COLO668 (cell line): Measurements from ENCODE around the gene DCTN1.
A peak's percentile ranks its signal among the peaks of the same experiment; 100 is the strongest.
"Not testable (repeated sequence)": the region's sequence is repeated elsewhere in the genome, so short reads cannot be mapped to it uniquely, and the experiment has no call there.

Experiments
- DNase-seq: peaks from one replicate; lab custom pipeline; 2025; ENCODE audit not compliant: unreplicated experiment; lab: John Stamatoyannopoulos, UW

Gene DCTN1

GRCh38 chr2:74372674-74373073, 7.4 kb downstream of the DCTN1 start:
- DNase-seq, result no peak

GRCh38 chr2:74371421-74371820, 8.7 kb downstream of the DCTN1 start:
- DNase-seq, result no peak

GRCh38 chr2:74369976-74370375, 10.1 kb downstream of the DCTN1 start:
- no peak for DNase-seq

- no peak for DNase-seq
These were observed 11.6 kb downstream of the DCTN1 start for GRCh38 chr2:74368499-74368898.

DNA sequence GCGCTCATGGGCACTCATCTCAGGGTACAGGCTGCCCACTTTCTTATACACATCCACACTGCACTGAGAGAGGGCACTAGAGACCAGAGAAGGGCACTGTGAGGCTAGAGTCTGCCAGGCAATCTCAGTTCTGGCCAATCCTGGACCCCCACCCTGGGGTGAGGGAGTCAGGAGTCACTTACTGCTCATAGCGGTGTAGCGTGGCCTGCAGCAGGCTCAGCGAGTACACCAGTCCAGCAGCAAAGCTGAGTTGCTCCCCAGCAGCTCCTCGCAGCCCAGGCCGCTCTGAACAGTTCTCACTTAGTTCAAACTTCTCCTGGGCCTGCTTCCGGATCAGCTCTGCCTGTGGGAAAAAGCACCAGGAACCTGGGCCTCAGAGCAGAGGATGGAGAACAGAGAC, 12.3 kb downstream of the DCTN1 start:
- no peak for DNase-seq

GRCh38 chr2:74366036-74366435, 14.1 kb downstream of the DCTN1 start:
- DNase-seq, result no peak

DNA sequence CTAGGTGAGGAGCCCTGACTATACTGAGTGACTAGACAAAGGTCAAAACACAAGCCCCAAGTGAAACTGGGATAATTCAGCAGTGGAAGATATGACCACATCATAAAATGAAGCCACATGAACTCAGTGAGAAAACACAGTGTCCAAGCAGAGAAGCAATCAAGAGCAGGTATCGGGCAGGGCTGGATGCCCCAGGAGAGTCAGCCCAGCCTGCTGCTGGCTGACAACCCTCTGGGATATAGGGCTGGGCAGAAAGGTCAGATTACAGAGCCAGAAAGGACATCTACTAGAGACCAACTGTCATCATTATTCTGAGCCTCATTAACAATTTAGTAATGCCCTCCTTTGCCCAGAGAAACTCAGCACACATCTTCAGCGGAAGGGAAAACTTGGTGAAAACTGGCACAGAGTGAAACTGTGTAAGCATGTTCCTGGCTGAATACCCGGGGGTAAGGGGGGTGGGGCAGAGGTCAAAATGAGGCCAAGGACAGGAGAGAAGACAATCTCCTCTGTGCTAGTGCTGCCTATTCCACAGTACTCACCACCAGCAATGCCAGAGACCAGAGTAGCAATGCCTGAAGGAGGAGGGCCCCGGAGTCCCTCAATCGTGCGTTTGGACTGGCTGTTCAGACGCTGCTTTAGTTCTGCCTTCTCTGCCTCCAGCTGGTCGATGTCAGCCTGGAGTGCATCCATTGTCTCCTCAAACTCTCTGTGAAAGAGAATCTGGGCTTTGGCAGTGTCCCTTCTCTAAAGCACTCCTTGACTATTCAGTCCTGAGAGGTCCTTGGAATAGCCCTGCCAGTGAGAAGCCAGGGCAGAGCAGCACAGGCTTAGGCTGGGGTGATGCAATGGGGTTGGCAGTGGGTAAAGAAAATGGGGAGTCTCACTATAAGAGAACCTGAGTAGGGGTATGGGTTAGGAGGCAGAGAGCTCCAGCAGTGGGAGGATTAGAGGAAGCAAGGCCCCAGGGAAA, 15.3 kb downstream of the DCTN1 start:
- DNase-seq, result no peak

DNA sequence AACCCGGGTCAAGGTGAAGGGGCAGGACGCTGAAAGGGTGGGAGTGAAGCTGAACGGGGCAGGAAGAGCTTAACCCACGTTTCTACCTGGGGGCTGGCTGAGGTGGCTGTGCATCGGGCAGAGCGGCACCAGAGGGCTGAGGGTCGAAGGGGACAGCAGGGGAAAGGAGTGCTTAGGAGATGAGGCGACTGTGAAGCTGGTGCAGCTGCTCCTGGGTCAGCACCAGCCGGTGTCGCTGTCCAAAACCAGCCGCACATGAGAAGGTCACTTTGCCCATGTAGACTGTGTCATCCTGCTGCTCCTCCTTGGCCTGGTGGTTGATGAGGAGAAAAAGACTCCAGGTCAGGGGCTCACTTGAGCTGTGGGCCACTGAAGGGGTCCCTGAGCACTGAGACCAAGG, 18.8 kb downstream of the DCTN1 start:
- no peak for DNase-seq

DNA sequence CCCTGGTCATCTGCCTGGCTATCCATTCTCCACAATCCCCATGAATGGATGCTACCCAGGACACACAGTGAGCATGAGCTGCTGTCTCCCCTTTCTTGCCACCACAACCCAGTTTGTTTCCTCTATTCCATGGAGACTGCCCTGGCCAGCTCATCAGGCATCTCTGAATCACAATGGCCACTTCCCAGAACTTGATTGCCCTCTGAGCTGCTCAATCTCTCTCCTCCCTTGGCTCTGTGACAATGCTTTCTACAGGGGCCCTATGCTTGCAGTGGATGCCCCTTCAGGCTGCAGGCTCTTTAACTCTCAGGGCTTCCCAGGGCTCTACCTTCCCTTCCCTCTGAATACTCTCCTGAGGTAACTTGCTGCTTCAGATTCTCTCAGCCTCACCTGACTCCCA, 22.5 kb downstream of the DCTN1 start:
- no peak for DNase-seq

DNA sequence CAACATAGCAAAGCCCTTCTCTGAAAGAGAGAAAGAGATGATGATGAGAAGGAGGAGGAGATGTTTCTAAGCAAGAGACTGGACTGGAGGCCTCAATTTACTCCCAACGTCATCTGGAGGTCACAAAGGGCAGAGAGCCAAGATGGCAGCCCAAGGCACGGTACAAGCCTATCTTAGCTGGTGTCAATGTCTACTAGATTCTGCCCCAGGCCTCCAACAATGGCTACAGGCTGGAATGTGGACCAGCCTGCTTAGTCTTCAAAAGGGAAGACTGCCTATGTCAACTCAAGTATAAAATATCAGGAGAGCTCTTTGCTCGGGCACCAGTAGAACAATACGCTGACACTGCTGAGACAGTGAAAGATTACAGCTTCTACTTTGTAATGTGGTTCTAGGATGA, 30.2 kb downstream of the DCTN1 start:
- DNase-seq, result no peak

- DNase-seq, result no peak
These were observed 32.4 kb downstream of the DCTN1 start for GRCh38 chr2:74347742-74348141.

DNA sequence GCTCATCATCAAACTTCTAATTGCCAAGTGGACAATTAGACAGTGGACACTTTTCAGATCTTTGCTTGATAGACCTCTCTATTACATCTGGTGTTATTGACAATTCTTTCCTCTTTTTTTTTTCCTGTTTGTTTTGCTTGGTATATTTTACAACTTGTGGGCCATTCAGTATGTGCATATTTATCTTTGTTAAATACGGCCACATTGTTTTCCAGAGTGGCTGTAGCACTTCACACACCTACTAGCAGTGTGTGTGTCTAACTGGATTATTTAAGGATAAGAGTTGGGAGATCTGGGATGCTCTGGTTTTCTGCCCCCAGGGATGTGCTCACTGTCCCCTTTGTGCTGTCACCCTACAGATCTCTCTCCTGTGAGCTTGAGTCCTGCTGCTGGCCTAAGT, 32.8 kb downstream of the DCTN1 start:
- no peak for DNase-seq

DNA sequence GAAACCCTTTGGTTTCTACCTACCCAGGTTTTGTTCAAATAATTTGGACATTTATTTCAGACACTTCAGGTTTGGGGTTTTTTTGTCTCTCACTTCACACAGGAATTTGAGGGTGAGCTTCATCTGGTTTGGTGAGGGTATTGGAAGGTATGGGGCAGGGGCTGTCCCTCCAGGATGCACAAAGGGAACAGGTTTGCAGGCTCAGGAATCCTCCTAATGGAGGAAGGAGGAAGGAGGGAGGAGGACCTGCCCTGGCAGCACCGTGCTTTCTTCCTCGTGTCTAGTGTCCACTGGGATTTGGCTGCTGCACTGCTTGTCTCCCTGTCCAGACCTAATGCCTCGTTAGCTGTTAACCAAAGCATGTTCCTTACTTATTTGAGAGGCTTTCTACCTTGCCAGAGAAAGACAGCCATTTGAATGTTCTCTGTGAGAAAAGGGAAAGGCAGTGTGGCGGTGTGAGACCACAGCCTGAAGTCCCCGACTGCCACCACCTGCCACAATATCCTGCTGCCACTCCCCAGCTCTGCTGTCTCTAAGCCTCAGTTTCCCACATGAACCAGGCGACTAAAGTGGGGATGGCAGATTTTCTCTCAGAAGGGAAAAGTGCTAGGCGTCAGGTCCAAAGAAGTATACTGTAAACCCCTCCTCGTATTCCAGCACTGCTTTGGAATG, 34.7 kb downstream of the DCTN1 start:
- no peak for DNase-seq

DNA sequence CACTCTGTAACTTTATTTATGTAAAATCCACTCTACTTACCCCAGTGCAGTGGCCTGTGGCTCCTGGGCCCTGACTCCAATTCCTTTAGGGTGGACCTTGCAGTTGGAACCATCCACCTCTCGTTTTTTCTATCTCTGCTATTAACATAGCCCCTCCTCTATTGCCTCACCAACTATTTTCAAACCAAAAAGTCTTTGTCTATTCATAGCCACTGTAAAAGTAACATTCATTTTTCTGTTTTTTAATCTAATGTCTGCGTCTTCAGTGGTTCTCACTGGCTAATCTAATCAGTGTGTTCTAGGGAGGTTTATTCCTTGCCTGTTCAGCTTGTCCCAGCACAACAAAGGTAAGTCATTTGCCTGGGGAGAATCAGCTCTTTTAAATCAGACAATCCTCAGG, 36.8 kb downstream of the DCTN1 start, which contains the start of gene SLC4A5:
Gene SLC4A5, minus strand, starts transcription at position 101 of the 400 bp plus-strand sequence. CDS start 28,393 bp downstream, outside the sequence.
- no peak for DNase-seq

GRCh38 chr2:74336227-74336626, 43.9 kb downstream of the DCTN1 start:
- DNase-seq, result not testable (repeated sequence)

GRCh38 chr2:74334931-74335333, 45.2 kb downstream of the DCTN1 start:
- peak; percentile 71 for DNase-seq

GRCh38 chr2:74333896-74334586, 46.1 kb downstream of the DCTN1 start:
- DNase-seq, result no peak

DNA sequence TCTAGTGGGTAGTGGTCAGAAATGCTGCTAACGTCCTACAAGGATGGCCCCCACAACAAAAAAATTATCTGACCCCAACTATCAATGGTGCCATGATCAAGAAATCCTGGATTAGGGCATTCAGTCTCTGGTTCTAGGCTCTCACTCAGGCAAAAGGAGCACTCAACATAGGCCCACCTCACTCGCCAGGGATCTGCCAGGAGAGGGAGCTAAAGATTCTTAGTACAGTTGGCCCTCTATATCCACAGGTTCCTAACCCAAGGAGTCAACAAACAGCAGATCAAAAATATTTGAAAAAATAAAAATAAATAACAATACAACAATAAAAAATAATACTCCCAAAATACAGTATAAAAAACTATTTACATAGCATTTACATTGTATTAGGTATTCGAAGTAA, 46.9 kb downstream of the DCTN1 start:
- peak; percentile 21 for DNase-seq

DNA sequence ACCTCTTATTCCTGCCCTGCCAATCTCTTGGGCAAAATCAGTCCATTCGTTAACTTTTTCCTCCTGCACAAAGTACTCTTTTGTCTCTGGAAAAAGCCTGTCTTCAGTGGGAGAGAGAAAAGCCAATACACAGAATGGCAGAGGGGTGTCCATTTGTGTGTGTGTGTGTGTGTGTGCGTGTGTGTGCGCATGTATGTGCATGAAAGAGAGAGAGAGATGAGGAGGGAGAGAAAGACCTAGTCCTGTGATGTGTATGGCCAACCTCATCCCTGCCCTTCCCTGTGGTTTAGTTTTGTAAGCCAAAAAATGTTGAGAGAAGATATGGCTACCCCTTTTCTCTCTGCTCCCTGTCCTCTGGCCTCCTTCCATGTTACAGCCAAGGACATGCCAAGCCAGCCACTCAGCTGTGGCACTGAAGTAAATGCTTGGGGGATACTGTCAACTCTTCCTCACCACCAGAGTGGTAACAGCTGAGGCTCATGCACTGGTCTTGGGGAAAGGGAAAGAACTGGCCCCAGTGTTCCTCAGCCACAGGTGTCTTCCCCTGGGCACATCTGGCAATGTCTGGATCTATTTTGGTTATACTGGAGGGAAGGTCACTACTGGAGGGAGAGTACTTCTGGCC, 47.4 kb downstream of the DCTN1 start:
- no peak for DNase-seq

DNA sequence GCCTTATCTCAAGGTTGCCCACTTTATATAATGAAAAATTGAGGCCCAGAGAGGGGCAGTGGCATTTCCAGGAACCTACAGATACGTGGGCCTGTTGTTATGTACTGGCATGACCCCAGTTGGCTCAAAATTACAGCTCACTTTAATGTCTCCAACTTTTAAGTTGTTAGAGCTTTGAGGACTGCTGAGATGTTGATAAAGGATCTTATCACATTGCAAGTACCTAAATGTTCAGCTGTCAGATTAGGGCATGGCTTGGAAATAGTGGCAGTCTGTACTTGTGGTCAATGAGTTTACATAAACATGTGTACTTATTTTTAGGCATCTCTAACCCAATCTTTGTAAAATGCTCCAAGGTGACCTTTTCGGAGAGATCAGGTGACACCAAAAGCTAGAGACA, 51.5 kb downstream of the DCTN1 start:
- no peak for DNase-seq

DNA sequence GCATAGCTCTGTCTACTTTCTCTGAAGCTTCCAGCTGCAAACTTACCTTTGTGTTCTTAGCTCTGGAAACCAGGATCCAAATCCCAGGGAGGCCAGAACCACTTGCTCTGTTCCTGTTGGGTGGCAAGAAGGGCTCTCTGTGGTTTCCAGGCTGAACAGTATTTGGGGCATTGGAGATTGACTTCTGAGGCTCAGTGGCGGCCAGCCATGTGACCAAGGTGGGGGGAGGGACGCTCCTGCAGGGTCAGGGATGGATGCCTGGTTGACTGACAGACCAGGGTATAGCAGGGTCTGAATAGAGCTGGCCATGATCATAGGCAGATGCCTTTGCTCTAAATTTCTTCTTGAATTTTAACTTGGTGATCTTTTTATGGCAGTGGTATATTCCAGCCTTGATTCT, 52.0 kb downstream of the DCTN1 start:
- no peak for DNase-seq
